Caco-2 (cell line): Measurements from ENCODE around the gene RARS1. TPM values are rescaled to one million over a fixed set of nuclear protein-coding genes. Genes with fewer than 3 reads are reported as not detected.

Experiments used
- BruUV-seq: library from RNA; stranded (reverse); fragments of 400-500 nt; replicated peaks from 2 replicates; lab custom pipeline; 2021; lab: Mats Ljungman, UMichigan
- CTCF ChIA-PET: fragments of 300-600 bp; sonication (Branson Sonifier 250); formaldehyde crosslinking; loops from one replicate; lab custom pipeline; 2022; ENCODE audit warnings: antibody characterized with exemption; lab: Charles Lee
- POLR2A ChIA-PET: fragments of 300-600 bp; sonication (Branson Sonifier 250); formaldehyde crosslinking; loops from one replicate; lab custom pipeline; 2022; ENCODE audit warnings: antibody characterized with exemption; lab: Charles Lee
- DNase-seq, 2 experiments: peaks; one replicate each; pipeline versions ENCODE4 v3.0.0 to v3.0.0-alpha.2; 2020 to 2022
- H3K27me3 ChIP-seq: replicated peaks from 2 replicates; pipeline ENCODE4 v1.6.0; 2011; ENCODE audit warnings: low read length; ENCODE audit not compliant: control insufficient read depth, insufficient read depth
- H3K36me3 ChIP-seq: 2 replicates; pipeline ENCODE4 v1.5.1; 2011; ENCODE audit warnings: low read length; ENCODE audit not compliant: control insufficient read depth, insufficient read depth
- H3K4me1 ChIP-seq: fragments of 250-450 bp; sonication (Bioruptor Pico); 2 replicates; pipeline ENCODE4 v1.5.1; 2020; ENCODE audit warnings: mild to moderate bottlenecking
- H3K4me3 ChIP-seq: 2 replicates; pipeline ENCODE4 v1.5.1; 2011; ENCODE audit warnings: low read depth, mild to moderate bottlenecking, control low read depth, low read length
- H3K9me3 ChIP-seq: fragments of 250-450 bp; sonication (Bioruptor Pico); 2 replicates; pipeline ENCODE4 v1.5.1; 2020; ENCODE audit warnings: mild to moderate bottlenecking, moderate library complexity
- H3K27ac Mint-ChIP-seq: one replicate; pipeline ENCODE4 v1.8.0; 2022; ENCODE audit warnings: mixed read lengths; ENCODE audit not compliant: unreplicated experiment
- H3K27me3 Mint-ChIP-seq: one replicate; pipeline ENCODE4 v1.8.0; 2022; ENCODE audit warnings: mixed read lengths; ENCODE audit not compliant: insufficient read depth, unreplicated experiment
- H3K36me3 Mint-ChIP-seq: one replicate; pipeline ENCODE4 v1.8.0; 2022; ENCODE audit warnings: mild to moderate bottlenecking, mixed read lengths; ENCODE audit not compliant: insufficient read depth, unreplicated experiment
- H3K4me1 Mint-ChIP-seq: one replicate; pipeline ENCODE4 v1.8.0; 2022; ENCODE audit warnings: low read depth, mixed read lengths; ENCODE audit not compliant: unreplicated experiment
- H3K4me3 Mint-ChIP-seq: one replicate; pipeline ENCODE4 v1.8.0; 2022; ENCODE audit warnings: mild to moderate bottlenecking, moderate library complexity, mixed read lengths; ENCODE audit not compliant: unreplicated experiment
- H3K9me3 Mint-ChIP-seq: one replicate; pipeline ENCODE4 v1.8.0; 2022; ENCODE audit warnings: mixed read lengths; ENCODE audit not compliant: unreplicated experiment
- CTCF ChIP-seq, 2 experiments: fragments of 200-600 bp in 1 of 2; IDR thresholded peaks; 1 replicate in 1 of 2; 2 replicates in 1 of 2; pipeline versions ENCODE4 v1.5.1 to v1.8.0; 2011 to 2022; ENCODE audit warnings: antibody characterized with exemption in 1 of 2, control low read depth in 1 of 2, inconsistent platforms in 1 of 2, low read depth in 1 of 2, low read length in 1 of 2, mild to moderate bottlenecking in 1 of 2, moderate library complexity in 1 of 2; ENCODE audit not compliant: insufficient read depth in 1 of 2, severe bottlenecking in 1 of 2, unreplicated experiment in 1 of 2
- intact Hi-C: fragments of 100-400 bp; cut with micrococcal nuclease; formaldehyde crosslinking; loops from one replicate; pipeline ENCODE4 v1.10.0; 2022; ENCODE audit not compliant: unreplicated experiment
- total RNA-seq: library from RNA; stranded (reverse); gene quantifications from 2 replicates; pipeline ENCODE4 v1.2.3, GENCODE V29; 2022

Gene RARS1
- total RNA-seq, 1 experiment from 2014 or later: 124 TPM

DNA sequence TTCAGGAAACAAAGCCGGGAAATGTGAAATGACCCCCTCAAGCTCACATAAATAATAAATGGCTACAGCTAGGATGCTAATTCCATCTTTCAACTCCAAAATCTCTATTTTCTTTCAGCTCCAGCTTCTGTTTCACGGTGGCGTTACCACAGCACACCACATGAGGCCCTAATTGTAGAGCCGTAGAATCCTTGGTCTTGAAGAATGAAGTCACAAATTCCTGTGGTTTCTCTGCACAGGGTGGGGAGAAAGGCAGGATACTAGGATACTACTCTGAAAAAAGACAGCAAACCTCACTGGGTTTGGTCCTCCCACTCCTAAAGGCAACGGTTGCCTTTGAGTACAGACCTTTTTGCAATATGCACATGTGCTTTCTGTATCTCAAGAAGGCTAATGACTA lies 13.9 kb upstream of the RARS1 start:
- H3K4me1 ChIP-seq: no peaks in the 10 kb centered on the region; the same call in 1 of the 2 replicates
- H3K36me3 ChIP-seq: peaks cover 2% of the 10 kb centered on the region
- POLR2A ChIA-PET: no interaction called here
- H3K27me3 Mint-ChIP-seq: no peaks in the 10 kb centered on the region
- H3K4me3 ChIP-seq: no peak overlapping the region
- no TSS peak for BruUV-seq
- CTCF ChIA-PET: no interaction called here
- H3K9me3 Mint-ChIP-seq: no peaks in the 10 kb centered on the region
- no peaks in the 10 kb centered on the region for H3K9me3 ChIP-seq
- H3K36me3 Mint-ChIP-seq: peaks cover 75% of the 10 kb centered on the region
- peaks cover 13% of the 10 kb centered on the region for H3K4me1 Mint-ChIP-seq
- no peak for DNase-seq
- intact Hi-C loops: no loop called here
- TF ChIP-seq CTCF (IDR thresholded peaks at IDR 0.05; ENCODE audit: insufficient read depth in 1 of 2, low read depth in 1 of 2, low read length in 1 of 2, severe bottlenecking in 1 of 2, unreplicated experiment in 1 of 2): no peak
- no peaks in the 10 kb centered on the region for H3K27me3 ChIP-seq
- peak overlapping the region; percentile 43 for H3K27ac Mint-ChIP-seq
- no peak overlapping the region for H3K4me3 Mint-ChIP-seq

GRCh38 chr5:168474319-168474718 lies 12.0 kb upstream of the RARS1 start:
- Mint-ChIP-seq H3K27me3 (no peaks in the 10 kb centered on the region), H3K4me3 (no peak overlapping the region), H3K27ac (no peak overlapping the region), H3K36me3 (peaks cover 74% of the 10 kb centered on the region), H3K4me1 (peaks cover 14% of the 10 kb centered on the region), H3K9me3 (no peaks in the 10 kb centered on the region)
- Histone ChIP-seq H3K4me3 (no peak overlapping the region), H3K36me3 (peaks cover 2% of the 10 kb centered on the region; the same call in 1 of the 2 replicates), H3K4me1 (no peaks in the 10 kb centered on the region; the same call in 1 of the 2 replicates), H3K9me3 (no peaks in the 10 kb centered on the region), H3K27me3 (no peaks in the 10 kb centered on the region)
- no TSS peak for BruUV-seq
- DNase-seq: no peak
- no peak for TF ChIP-seq CTCF (IDR thresholded peaks at IDR 0.05; ENCODE audit: insufficient read depth in 1 of 2, low read depth in 1 of 2, low read length in 1 of 2, severe bottlenecking in 1 of 2, unreplicated experiment in 1 of 2)
- ChIA-PET POLR2A (no interaction called here), CTCF (no interaction called here)
- intact Hi-C loops: no loop called here

DNA sequence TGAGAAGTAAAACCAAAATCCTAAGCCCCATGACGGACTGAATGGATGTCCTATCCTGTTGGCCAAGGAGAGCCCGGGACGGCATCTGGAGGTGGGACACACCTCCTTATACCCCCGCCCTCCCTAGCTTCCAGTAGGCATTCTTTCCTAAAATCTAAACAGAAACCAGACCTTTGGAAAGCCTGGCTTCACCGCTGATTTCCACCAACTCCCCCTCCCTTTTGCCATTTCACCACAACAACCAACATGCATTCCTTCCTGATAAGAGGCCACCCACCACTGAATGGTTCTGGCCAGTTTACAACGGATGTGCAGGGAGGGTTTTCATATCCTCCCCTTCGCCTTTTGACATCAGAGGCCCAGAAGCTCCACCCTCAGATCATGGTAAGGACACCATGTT lies 9.2 kb upstream of the RARS1 start:
- CTCF ChIA-PET: no interaction called here
- no peak overlapping the region for H3K4me3 ChIP-seq
- no peaks in the 10 kb centered on the region for H3K27me3 ChIP-seq
- BruUV-seq: no TSS peak
- no peak overlapping the region for H3K4me3 Mint-ChIP-seq
- intact Hi-C loops: no loop called here
- peak; percentile 23 to 45 for DNase-seq
- no peak overlapping the region for H3K27ac Mint-ChIP-seq
- H3K36me3 Mint-ChIP-seq: peaks cover 55% of the 10 kb centered on the region
- H3K9me3 ChIP-seq: no peaks in the 10 kb centered on the region
- H3K4me1 ChIP-seq: peaks cover 6% of the 10 kb centered on the region
- no peaks in the 10 kb centered on the region for H3K36me3 ChIP-seq
- H3K27me3 Mint-ChIP-seq: no peaks in the 10 kb centered on the region
- H3K4me1 Mint-ChIP-seq: peaks cover 23% of the 10 kb centered on the region
- H3K9me3 Mint-ChIP-seq: no peaks in the 10 kb centered on the region
- TF ChIP-seq CTCF (IDR thresholded peaks at IDR 0.05; ENCODE audit: insufficient read depth in 1 of 2, low read depth in 1 of 2, low read length in 1 of 2, severe bottlenecking in 1 of 2, unreplicated experiment in 1 of 2): no peak
- POLR2A ChIA-PET: no interaction called here
